Neural progenitor cell (in vitro differentiated cells): ENCODE data around the gene GARIN5B.

Experiments
- EZH2 ChIP-seq: fragments of 200-600 bp; sonication (generic); IDR thresholded peaks from 2 replicates; pipeline ENCODE4 v1.6.1; 2017; ENCODE audit warnings: antibody characterized with exemption, mild to moderate bottlenecking, moderate library complexity
- EZH2phosphoT487 ChIP-seq: fragments of 200-600 bp; sonication (generic); IDR thresholded peaks from 2 replicates; pipeline ENCODE4 v1.6.1; 2017; ENCODE audit warnings: antibody characterized with exemption
- TF ChIP-seq, protein P1 (sequence below): fragments of 200-600 bp; sonication (generic); IDR thresholded peaks from 2 replicates; pipeline ENCODE4 v1.5.1; 2017; ENCODE audit warnings: antibody characterized with exemption, mild to moderate bottlenecking

DNA sequence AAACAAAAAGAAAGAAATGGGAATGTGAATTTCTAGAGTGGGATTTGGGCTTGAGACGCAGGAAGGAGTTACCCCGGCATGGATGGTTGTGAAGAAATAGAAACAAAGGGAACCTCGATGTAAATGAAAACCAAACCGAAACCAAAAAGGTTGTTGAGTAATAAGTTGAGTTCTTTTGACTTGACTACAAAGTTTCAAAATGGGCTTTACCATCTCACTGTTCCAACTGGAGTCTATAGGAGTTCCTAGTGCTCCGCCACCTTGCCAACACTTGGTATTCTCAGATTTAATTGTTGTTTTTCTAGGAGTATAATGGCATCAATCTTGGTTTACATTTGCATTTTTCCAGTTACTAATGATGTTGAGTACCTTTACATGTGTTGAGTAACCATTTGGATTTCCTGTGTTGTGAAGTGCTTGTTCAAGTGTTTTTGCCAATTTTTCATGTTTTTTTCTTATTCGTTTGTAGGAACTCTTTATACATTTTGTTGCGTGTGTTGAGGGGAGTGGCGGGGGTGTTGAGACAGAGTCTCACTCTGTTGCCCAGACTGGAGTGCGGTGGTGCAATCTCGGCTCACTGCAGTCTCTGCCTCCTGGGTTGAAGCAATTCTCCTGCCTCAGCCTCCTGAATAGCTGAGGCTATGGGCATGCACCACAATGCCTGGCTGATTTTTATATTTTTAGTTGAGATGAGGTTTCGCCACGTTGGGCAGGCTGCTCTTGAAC, 35.3 kb upstream of the GARIN5B start:
- TF ChIP-seq, protein P1, sequence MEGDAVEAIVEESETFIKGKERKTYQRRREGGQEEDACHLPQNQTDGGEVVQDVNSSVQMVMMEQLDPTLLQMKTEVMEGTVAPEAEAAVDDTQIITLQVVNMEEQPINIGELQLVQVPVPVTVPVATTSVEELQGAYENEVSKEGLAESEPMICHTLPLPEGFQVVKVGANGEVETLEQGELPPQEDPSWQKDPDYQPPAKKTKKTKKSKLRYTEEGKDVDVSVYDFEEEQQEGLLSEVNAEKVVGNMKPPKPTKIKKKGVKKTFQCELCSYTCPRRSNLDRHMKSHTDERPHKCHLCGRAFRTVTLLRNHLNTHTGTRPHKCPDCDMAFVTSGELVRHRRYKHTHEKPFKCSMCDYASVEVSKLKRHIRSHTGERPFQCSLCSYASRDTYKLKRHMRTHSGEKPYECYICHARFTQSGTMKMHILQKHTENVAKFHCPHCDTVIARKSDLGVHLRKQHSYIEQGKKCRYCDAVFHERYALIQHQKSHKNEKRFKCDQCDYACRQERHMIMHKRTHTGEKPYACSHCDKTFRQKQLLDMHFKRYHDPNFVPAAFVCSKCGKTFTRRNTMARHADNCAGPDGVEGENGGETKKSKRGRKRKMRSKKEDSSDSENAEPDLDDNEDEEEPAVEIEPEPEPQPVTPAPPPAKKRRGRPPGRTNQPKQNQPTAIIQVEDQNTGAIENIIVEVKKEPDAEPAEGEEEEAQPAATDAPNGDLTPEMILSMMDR, result no peak
- TF ChIP-seq EZH2 (no peak), EZH2phosphoT487 (no peak)
